Stomach (tissue), 4 donors: ENCODE data around the gene FCGR2B.
"Not testable (repeated sequence)": the region's sequence is repeated elsewhere in the genome, so short reads cannot be mapped to it uniquely, and the experiment has no call there.

Source experiments
- CTCF ChIP-seq, 7 experiments: fragments of 450-650 bp in 4 of 7; fragments of 200-600 bp in 3 of 7; sonication (generic) in 3 of 7; IDR thresholded peaks; one replicate each; pipeline ENCODE4 v1.5.1; 2016 to 2019; ENCODE audit warnings: antibody characterized with exemption in 7 of 7, control low read depth in 2 of 7, mild to moderate bottlenecking in 1 of 7
- POLR2A ChIP-seq, 4 donors: fragments of 450-650 bp; IDR thresholded peaks; one replicate each; pipeline ENCODE4 v1.6.1; 2016; ENCODE audit warnings: antibody characterized with exemption in 4 of 4, control low read depth in 2 of 4, mild to moderate bottlenecking in 1 of 4, moderate library complexity in 1 of 4
- POLR2AphosphoS5 ChIP-seq, 3 donors: sonication (generic); formaldehyde crosslinking; IDR thresholded peaks; one replicate each; pipeline ENCODE4 v1.6.1; 2016; ENCODE audit warnings: antibody characterized with exemption in 3 of 3

GRCh38 chr1:161661660-161662311 lies 1.2 kb upstream of the FCGR2B start:
- not testable (repeated sequence) for TF ChIP-seq POLR2A, CTCF, POLR2AphosphoS5 (IDR thresholded peaks at IDR 0.05)
